Cardiac fibroblast (primary cell): ENCODE data around the gene TUBB1.

ENCODE experiments used
- DNase-seq, 2 donors: peaks; one replicate each; pipeline versions ENCODE4 v3.0.0 to v3.0.0-alpha.2; 2010; ENCODE audit warnings: low read depth in 2 of 2
- H3K4me3 ChIP-seq, 2 donors: replicated peaks in 1 of 2; 1 replicate in 1 of 2; 2 replicates in 1 of 2; pipeline ENCODE4 v1.5.1; 2011; ENCODE audit warnings: low read depth in 2 of 2, low read length in 2 of 2, mild to moderate bottlenecking in 2 of 2, moderate library complexity in 1 of 2
- TF ChIP-seq, protein P1 (sequence below): IDR thresholded peaks from one replicate; pipeline ENCODE4 v1.5.1; 2011; ENCODE audit warnings: low read depth, mild to moderate bottlenecking, low read length, inconsistent platforms

Gene TUBB1

DNA sequence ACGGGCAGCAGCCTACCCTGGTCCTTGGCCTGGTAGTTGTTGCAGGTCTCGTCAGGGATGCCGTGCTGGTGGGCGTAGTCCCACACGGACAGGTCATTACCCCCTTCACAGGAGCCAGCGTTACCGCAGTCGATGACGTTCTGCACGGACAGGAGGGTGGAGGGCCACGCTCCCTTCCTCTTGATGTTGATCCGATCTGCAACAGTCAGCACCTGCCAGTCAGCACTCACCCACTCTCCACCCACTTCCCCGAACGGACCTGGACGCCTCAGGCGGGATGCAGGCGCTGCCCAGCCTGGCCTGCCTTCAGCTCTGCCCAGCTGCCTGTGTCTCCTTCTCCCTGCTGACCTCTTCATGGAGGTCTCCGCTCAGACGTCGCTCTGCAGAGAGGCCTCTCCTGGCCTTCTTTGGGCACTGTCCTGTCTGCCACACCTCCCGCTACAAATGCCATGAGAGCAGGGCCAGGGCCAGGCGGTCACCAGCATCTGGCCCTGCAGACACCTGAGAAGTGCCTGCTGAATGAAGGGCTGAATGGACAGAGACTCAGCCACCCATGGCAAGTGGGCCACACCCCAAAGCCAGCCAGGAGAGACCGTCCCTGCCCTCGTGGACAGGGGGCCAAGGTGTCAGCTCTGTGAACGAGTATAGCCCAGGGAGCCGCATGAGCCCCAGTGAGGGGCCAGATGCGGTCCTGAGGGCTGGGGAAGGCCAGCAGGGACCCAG is 17.6 kb upstream of the TUBB1 start:
- DNase-seq = no peak
- TF ChIP-seq, protein P1, sequence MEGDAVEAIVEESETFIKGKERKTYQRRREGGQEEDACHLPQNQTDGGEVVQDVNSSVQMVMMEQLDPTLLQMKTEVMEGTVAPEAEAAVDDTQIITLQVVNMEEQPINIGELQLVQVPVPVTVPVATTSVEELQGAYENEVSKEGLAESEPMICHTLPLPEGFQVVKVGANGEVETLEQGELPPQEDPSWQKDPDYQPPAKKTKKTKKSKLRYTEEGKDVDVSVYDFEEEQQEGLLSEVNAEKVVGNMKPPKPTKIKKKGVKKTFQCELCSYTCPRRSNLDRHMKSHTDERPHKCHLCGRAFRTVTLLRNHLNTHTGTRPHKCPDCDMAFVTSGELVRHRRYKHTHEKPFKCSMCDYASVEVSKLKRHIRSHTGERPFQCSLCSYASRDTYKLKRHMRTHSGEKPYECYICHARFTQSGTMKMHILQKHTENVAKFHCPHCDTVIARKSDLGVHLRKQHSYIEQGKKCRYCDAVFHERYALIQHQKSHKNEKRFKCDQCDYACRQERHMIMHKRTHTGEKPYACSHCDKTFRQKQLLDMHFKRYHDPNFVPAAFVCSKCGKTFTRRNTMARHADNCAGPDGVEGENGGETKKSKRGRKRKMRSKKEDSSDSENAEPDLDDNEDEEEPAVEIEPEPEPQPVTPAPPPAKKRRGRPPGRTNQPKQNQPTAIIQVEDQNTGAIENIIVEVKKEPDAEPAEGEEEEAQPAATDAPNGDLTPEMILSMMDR = no peak
- H3K4me3 ChIP-seq = no peak overlapping the region

DNA sequence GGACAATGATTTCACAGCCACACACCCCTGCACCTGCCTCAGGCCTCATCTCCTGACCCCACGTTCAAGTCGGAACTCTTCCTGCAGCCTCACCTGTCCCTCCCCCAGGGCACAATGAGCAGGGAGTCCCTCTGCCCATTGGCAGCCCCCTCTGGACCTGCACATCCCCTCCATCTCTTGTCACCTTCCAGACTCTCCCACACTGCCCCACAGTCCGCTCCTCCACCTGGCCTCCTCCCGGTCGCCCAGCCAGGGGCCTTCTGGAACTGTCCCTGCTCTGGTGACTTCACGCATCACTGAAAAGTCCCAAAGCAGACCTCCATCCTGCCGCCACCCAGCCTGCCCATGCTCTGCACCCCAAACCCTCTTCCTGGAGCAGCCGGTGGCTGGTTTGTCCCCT is 16.8 kb upstream of the TUBB1 start:
- no peak for DNase-seq
- no peak overlapping the region for H3K4me3 ChIP-seq
- TF ChIP-seq, protein P1 = no peak

DNA sequence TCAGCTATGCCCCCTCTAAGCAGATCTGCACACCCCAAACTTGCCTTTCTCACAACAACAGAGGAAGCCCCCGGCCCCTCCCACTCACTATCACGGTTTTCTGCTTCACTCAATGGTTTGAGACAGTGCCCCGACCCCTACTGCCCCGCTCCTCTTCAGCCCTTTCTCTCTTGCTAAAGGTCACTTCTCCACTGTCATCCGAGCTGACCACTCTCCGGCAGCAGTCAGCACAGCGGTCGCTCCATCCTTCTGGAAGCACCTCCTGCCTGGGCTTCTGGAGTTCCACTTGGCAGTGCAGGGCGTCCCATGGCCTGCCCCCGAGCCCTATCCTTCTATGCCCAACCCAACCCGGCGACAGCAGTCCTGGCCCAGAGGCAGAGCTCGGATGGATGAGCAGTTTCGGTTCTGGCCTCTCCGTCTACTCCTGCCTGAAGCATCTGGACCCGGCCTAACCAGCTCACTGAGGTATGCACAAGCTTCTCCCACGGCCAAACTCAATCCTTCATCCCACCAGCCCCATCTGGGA is 16.3 kb upstream of the TUBB1 start:
- no peak for DNase-seq
- TF ChIP-seq, protein P1 = no peak
- H3K4me3 ChIP-seq = no peak overlapping the region

DNA sequence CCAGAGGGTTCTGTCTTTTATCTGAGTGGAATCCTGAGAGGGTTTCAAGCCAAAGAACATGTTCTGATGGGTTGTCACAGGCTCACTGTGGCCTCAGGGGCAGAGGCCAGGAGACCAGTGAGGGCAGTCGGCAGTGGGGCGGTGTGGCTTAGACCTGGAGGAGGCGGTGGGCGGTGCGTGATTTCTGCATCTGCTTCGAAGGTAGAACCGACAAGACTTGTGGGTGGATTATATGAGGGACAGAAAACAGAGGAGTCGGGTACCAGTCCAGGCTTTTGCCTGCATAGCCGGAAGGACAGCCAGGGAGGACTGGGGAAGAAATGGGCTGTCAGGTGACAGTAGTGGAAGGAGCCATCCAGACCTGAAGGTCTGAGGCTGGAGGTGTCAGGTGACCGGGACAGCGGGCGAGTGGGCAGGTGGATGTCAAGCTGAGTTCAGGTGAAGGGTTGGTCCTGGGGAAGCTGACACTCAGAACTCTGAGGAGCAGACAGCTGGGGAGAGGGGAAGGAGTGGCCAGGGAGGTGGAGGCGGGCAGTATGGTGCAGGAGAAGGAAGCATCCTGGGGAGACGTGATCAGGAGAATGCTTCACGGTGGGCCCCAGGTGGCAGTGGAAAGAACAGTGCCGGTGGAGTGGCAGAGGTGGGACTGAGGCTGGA is 15.3 kb upstream of the TUBB1 start:
- DNase-seq = no peak
- TF ChIP-seq, protein P1 = no peak
- H3K4me3 ChIP-seq = no peak overlapping the region

DNA sequence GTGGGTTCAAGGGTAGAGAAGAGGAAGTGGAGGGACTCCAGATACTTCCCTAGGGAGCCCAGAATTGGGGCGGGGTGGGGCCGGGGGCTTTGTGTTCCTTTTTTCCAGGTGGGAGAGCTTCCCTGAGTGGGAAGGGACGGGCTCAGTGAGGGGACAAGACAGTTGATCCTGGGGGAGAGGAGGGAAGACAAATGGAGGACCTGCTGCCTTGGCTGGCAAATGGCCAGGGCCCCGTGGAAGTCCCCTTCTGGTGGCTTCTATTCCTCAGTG is 14.8 kb upstream of the TUBB1 start:
- DNase-seq = no peak
- no peak overlapping the region for H3K4me3 ChIP-seq

DNA sequence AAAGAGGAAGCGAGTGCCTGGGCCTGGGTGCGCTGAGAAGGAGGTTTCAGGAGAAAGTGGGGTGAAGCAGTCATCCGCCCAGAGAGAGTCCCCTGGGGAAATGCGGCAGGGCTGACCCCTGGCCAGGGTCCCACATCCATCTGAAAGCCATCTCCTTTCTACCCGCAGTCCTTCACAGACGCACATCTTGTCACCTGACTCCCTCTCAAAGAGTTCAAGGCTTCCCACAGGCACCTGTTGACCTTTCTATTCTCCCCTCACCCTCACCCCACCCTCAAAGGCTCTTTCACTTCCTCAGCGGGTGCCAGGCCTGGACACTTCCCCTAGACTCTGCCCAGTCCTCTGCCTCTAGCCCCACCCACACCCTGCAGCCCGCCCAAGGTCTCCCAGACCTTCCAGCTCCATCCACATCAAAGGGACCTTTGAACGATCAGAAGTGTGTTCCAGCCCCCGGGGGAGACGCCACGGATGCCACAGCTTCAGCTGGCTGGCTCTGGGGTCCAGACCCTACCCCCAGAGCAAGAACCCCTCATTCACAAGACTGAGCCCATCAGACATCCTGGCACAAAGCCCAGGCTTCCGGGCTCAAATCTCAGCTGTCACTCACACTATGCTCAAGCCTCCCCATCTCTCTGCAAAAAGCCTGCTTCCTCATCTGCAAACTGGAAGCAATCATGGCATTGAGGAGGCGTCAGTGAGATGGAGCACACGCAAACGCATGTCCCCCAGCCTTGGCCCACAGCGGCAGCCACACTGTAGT is 14.3 kb upstream of the TUBB1 start:
- TF ChIP-seq, protein P1 = no peak
- H3K4me3 ChIP-seq = peak overlapping the region in 1 of 2 donors; percentile 71
- DNase-seq = no peak

More for the DNA sequence above, 14.8 kb upstream of the TUBB1 start:
- TF ChIP-seq, protein P1 = no peak
